ENCODE results near the gene ASB1. TPM values are rescaled to one million over a fixed set of nuclear protein-coding genes. Genes with fewer than 3 reads are reported as not detected.

ASB1 gene
- total and polyA plus RNA-seq, 9 of the 15 experiments (the other 6 are each of a cell fraction or from before 2014, with no cell fraction given): 6.3 to 37.7 (median 23.9) TPM

DNA sequence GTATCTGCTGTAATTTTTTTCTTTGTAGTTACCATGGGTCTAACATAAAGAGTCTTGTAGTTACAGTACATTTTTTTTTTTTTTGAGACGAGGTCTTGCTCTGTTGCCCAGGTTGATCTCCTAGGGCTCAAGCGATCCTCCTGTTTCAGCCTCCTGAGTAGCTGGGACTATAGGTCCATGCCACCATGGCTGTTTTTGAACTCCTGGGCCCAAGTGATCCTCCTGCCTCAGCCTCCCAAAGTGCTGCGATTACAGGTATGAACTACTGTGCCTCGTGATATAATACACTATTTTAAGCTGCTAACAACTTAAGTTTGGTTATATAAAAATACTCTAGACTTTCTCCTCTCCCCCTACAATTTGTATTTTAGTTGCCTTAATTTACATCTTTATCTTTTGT is 46.3 kb downstream of the ASB1 start:
- H3K4me3 ChIP-seq: no peak overlapping the region
- H3K9me1 ChIP-seq (ENCODE audit: control insufficient read depth, insufficient read depth, low read length): no peaks in the 10 kb centered on the region
- no peak overlapping the region for H3K9ac ChIP-seq (ENCODE audit: insufficient read depth in 1 of 2, low read depth in 2 of 2, low read length in 2 of 2)
- peaks cover 0 to 5% of the 10 kb centered on the region in 2 experiments; a peak in 1 of 5 replicates for H3K27me3 ChIP-seq (ENCODE audit: control insufficient read depth in 2 of 2, insufficient read depth in 2 of 2, low read length in 2 of 2)
- H3K4me1 ChIP-seq (replicated peaks in 1 of 2; ENCODE audit: control insufficient read depth in 2 of 2, insufficient read depth in 2 of 2, low read length in 2 of 2): no peaks in the 10 kb centered on the region
- FAIRE-seq (no peak), DNase-seq (ENCODE audit: extremely low read depth in 1 of 4, low spot score in 3 of 4) (no peak), ATAC-seq (no peak)
- H3K4me2 ChIP-seq (ENCODE audit: insufficient read depth, low read length): no peak overlapping the region
- no TSS peak for BruUV-seq (replicated peaks)
- intact Hi-C loops (cut with micrococcal nuclease): no loop called here
- WGBS (ENCODE audit: insufficient coverage, low coverage, missing lambda C conversion rate): 4% methylated on average over 4 of the region's 4 CpGs
- H3K36me3 ChIP-seq (ENCODE audit: control insufficient read depth, insufficient read depth, low read length): no peaks in the 10 kb centered on the region
- no peak overlapping the region for H2AFZ ChIP-seq (ENCODE audit: low read depth, low read length)
- CTCF ChIA-PET (ENCODE audit: low intra/inter-chr PET ratio): no interaction called here
- no peak overlapping the region for H3K27ac ChIP-seq (ENCODE audit: extremely low read depth, low read depth, low read length)
- no peaks in the 10 kb centered on the region for H3K9me3 ChIP-seq (replicated peaks; ENCODE audit: control insufficient read depth, insufficient read depth, low read depth, low read length)
- no peaks in the 10 kb centered on the region for H4K20me1 ChIP-seq (replicated peaks; ENCODE audit: control insufficient read depth, insufficient read depth, low read length)
- POLR2A ChIA-PET: interaction anchor here (0.6 kb wide), 1 partner anchor 63 kb away, joined by 3 read pairs; no protein-coding TSS in a partner anchor
- in situ Hi-C loops (cut with MboI): no loop called here
- no peaks in the 10 kb centered on the region for H3K79me2 ChIP-seq (ENCODE audit: control insufficient read depth, insufficient read depth, low read length)
- TF ChIP-seq SIX5 (IDR thresholded peaks at IDR 0.05; ENCODE audit: borderline replicate concordance in 1 of 2, insufficient read depth in 1 of 2, low read depth in 1 of 2, low read length in 2 of 2) (no peak), ZSCAN32 (CRISPR knock-in tag; IDR thresholded peaks at IDR 0.05) (no peak), CSDE1 (IDR thresholded peaks at IDR 0.05) (no peak), SIRT6 (IDR thresholded peaks at IDR 0.05; ENCODE audit: low read depth, low read length) (no peak), CBFA2T3 (IDR thresholded peaks at IDR 0.05) (no peak), MAFG (tag; conservative IDR thresholded peaks at IDR 0.05) (no peak), CREM (IDR thresholded peaks at IDR 0.05; ENCODE audit: low read depth) (no peak), CHD2 (IDR thresholded peaks at IDR 0.05; ENCODE audit: low read depth, low read length) (no peak), NFATC3 (IDR thresholded peaks at IDR 0.05) (no peak)
- TF ChIP-seq, protein P1, sequence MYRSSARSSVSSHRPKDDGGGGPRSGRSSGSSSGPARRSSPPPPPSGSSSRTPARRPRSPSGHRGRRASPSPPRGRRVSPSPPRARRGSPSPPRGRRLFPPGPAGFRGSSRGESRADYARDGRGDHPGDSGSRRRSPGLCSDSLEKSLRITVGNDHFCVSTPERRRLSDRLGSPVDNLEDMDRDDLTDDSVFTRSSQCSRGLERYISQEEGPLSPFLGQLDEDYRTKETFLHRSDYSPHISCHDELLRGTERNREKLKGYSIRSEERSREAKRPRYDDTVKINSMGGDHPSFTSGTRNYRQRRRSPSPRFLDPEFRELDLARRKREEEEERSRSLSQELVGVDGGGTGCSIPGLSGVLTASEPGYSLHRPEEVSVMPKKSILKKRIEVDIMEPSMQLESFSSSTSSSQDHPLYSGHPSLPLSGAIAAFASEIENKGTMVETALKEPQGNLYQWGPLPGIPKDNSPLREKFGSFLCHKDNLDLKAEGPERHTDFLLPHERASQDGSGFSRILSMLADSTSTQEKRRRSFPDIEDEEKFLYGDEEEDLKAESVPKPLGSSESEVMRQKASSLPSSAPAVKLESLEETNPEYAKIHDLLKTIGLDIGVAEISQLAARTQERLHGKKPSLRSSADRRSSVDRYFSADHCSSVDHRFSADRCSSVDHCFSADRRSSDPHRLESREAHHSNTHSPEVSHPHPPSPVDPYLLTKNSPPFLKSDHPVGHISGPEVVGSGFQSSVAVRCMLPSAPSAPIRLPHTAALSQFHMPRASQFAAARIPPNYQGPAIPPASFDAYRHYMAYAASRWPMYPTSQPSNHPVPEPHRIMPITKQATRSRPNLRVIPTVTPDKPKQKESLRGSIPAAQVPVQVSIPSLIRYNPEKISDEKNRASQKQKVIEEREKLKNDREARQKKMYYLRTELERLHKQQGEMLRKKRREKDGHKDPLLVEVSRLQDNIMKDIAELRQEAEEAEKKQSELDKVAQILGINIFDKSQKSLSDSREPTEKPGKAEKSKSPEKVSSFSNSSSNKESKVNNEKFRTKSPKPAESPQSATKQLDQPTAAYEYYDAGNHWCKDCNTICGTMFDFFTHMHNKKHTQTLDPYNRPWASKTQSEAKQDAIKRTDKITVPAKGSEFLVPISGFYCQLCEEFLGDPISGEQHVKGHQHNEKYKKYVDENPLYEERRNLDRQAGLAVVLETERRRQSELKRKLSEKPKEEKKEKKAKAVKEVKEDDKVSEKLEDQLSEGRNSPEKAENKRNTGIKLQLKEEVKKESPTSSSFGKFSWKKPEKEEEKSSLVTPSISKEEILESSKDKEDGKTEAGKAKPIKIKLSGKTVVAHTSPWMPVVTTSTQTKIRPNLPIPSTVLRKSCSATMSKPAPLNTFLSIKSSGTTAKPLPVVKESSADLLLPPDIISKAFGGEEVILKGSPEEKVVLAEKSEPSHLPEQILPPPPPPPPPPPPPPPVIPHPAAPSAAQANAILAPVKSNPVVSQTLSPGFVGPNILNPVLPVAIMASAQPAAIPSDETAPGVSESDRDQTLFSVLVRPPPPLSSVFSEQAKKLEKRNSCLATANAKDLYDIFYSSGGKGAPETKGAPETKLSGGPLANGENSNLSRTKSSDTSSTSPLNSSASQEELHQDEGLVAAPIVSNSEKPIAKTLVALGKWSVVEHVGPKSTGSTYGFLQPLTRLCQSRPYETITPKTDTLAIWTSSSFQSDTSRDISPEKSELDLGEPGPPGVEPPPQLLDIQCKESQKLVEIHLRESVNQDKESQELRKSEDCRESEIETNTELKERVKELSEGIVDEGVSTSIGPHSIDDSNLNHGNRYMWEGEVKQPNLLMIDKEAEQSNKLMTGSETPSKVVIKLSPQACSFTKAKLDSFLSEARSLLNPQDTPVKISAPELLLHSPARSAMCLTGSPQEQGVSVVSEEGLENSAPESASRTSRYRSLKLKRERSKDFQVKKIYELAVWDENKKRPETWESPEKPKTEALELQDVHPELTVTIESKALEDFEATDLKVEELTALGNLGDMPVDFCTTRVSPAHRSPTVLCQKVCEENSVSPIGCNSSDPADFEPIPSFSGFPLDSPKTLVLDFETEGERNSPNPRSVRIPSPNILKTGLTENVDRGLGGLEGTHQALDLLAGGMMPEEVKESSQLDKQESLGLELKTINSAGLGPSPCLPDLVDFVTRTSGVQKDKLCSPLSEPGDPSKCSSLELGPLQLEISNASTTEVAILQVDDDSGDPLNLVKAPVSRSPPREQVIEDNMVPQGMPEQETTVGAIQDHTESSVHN (IDR thresholded peaks at IDR 0.05; ENCODE audit: borderline replicate concordance in 1 of 2, low read depth in 1 of 2): no peak
- TF ChIP-seq, protein P2, sequence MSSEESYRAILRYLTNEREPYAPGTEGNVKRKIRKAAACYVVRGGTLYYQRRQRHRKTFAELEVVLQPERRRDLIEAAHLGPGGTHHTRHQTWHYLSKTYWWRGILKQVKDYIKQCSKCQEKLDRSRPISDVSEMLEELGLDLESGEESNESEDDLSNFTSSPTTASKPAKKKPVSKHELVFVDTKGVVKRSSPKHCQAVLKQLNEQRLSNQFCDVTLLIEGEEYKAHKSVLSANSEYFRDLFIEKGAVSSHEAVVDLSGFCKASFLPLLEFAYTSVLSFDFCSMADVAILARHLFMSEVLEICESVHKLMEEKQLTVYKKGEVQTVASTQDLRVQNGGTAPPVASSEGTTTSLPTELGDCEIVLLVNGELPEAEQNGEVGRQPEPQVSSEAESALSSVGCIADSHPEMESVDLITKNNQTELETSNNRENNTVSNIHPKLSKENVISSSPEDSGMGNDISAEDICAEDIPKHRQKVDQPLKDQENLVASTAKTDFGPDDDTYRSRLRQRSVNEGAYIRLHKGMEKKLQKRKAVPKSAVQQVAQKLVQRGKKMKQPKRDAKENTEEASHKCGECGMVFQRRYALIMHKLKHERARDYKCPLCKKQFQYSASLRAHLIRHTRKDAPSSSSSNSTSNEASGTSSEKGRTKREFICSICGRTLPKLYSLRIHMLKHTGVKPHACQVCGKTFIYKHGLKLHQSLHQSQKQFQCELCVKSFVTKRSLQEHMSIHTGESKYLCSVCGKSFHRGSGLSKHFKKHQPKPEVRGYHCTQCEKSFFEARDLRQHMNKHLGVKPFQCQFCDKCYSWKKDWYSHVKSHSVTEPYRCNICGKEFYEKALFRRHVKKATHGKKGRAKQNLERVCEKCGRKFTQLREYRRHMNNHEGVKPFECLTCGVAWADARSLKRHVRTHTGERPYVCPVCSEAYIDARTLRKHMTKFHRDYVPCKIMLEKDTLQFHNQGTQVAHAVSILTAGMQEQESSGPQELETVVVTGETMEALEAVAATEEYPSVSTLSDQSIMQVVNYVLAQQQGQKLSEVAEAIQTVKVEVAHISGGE (CRISPR knock-in tag; IDR thresholded peaks at IDR 0.05): no peak
